AG04449 (cell line): Measurements from ENCODE around the gene DGKI.

Source experiments
- CTCF ChIA-PET: fragments of 350-600 bp; formaldehyde crosslinking; extraction: SDS; loops from one replicate; lab custom pipeline; 2021; ENCODE audit warnings: antibody characterized with exemption; lab: Yijun Ruan, JAX
- POLR2A ChIA-PET: fragments of 400-600, 350-600 bp; formaldehyde crosslinking; extraction: SDS; loops from one replicate; lab custom pipeline; 2020; ENCODE audit warnings: antibody characterized with exemption, inconsistent platforms; lab: Yijun Ruan, JAX
- DNase-seq: peaks from one replicate; pipeline ENCODE4 v3.0.0-alpha.2; 2010; ENCODE audit warnings: low read depth, low spot score
- H3K4me3 ChIP-seq: 2 replicates; pipeline ENCODE4 v1.5.1; 2011; ENCODE audit warnings: low read depth, mild to moderate bottlenecking, control low read depth, low read length
- TF ChIP-seq, protein P1 (sequence below): IDR thresholded peaks from one replicate; pipeline ENCODE4 v1.5.1; 2011; ENCODE audit warnings: mild to moderate bottlenecking, moderate library complexity, low read length, control low read depth, inconsistent platforms; ENCODE audit not compliant: insufficient read depth; ENCODE audit errors: missing control alignments

DGKI gene

GRCh38 chr7:137423321-137423720 is 423.5 kb downstream of the DGKI start:
- ChIA-PET CTCF (no interaction called here), POLR2A (interaction anchor here (0.7 kb wide), 1 partner anchor 1360 kb away, joined by 3 read pairs; no protein-coding TSS in a partner anchor)
- no peak overlapping the region for H3K4me3 ChIP-seq
- peak; percentile 38 for DNase-seq
- TF ChIP-seq, protein P1, sequence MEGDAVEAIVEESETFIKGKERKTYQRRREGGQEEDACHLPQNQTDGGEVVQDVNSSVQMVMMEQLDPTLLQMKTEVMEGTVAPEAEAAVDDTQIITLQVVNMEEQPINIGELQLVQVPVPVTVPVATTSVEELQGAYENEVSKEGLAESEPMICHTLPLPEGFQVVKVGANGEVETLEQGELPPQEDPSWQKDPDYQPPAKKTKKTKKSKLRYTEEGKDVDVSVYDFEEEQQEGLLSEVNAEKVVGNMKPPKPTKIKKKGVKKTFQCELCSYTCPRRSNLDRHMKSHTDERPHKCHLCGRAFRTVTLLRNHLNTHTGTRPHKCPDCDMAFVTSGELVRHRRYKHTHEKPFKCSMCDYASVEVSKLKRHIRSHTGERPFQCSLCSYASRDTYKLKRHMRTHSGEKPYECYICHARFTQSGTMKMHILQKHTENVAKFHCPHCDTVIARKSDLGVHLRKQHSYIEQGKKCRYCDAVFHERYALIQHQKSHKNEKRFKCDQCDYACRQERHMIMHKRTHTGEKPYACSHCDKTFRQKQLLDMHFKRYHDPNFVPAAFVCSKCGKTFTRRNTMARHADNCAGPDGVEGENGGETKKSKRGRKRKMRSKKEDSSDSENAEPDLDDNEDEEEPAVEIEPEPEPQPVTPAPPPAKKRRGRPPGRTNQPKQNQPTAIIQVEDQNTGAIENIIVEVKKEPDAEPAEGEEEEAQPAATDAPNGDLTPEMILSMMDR, result no peak

GRCh38 chr7:137421366-137421765 is 425.4 kb downstream of the DGKI start:
- ChIA-PET POLR2A (no interaction called here), CTCF (interaction anchor here (1.0 kb wide), 1 partner anchor 170 kb away, joined by 3 read pairs; no protein-coding TSS in a partner anchor)
- DNase-seq, result no peak
- H3K4me3 ChIP-seq, result no peak overlapping the region
- TF ChIP-seq, protein P1, result no peak

- TF ChIP-seq, protein P1, result no peak
- POLR2A ChIA-PET, result no interaction called here
- CTCF ChIA-PET, result interaction anchor here (1.6 kb wide), 1 partner anchor 36 kb away, joined by 3 read pairs; no protein-coding TSS in a partner anchor
- no peak overlapping the region for H3K4me3 ChIP-seq
- no peak for DNase-seq
Measured at GRCh38 chr7:137418841-137419240, 427.9 kb downstream of the DGKI start.

GRCh38 chr7:137417464-137417863 is 429.3 kb downstream of the DGKI start:
- TF ChIP-seq, protein P1, result no peak
- CTCF ChIA-PET, result no interaction called here
- POLR2A ChIA-PET, result no interaction called here
- DNase-seq, result no peak
- H3K4me3 ChIP-seq, result no peak overlapping the region

DNA sequence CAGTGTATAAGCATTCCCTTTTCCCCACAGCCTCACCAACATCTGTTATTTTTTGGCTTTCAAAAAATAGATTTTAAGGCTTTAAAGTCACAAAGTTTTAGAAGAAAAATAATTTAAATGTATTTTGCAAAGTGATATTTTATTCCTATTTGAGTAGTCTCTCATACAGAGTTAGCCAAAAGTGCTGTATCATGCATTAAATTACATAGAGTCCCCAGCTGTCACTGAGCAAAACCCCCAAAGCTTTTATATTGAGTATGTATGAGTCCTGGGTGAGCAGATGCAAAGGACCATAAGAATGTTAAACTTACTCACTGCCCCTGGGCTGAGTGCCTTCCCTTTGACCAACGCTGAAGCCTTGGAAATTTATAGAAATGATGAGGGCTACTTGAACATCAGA is 432.9 kb downstream of the DGKI start:
- ChIA-PET CTCF (interaction anchor here (0.7 to 1.0 kb wide), 2 partner anchors 9 to 1672 kb away, joined by 3 to 5 read pairs; no protein-coding TSS in a partner anchor), POLR2A (no interaction called here)
- no peak for DNase-seq
- H3K4me3 ChIP-seq, result no peak overlapping the region
- TF ChIP-seq, protein P1, result no peak

- ChIA-PET CTCF (no interaction called here), POLR2A (no interaction called here)
- no peak for DNase-seq
- H3K4me3 ChIP-seq, result no peak overlapping the region
- TF ChIP-seq, protein P1, result no peak
Measured at GRCh38 chr7:137411446-137411845, 435.3 kb downstream of the DGKI start.
